Measurements from ENCODE around the gene KMT2B. TPM values are rescaled to one million over a fixed set of nuclear protein-coding genes. Genes with fewer than 3 reads are reported as not detected.

Gene KMT2B
- total and polyA plus RNA-seq, 4 donors, result 8.2 to 42.2 (median 28.5) TPM

DNA sequence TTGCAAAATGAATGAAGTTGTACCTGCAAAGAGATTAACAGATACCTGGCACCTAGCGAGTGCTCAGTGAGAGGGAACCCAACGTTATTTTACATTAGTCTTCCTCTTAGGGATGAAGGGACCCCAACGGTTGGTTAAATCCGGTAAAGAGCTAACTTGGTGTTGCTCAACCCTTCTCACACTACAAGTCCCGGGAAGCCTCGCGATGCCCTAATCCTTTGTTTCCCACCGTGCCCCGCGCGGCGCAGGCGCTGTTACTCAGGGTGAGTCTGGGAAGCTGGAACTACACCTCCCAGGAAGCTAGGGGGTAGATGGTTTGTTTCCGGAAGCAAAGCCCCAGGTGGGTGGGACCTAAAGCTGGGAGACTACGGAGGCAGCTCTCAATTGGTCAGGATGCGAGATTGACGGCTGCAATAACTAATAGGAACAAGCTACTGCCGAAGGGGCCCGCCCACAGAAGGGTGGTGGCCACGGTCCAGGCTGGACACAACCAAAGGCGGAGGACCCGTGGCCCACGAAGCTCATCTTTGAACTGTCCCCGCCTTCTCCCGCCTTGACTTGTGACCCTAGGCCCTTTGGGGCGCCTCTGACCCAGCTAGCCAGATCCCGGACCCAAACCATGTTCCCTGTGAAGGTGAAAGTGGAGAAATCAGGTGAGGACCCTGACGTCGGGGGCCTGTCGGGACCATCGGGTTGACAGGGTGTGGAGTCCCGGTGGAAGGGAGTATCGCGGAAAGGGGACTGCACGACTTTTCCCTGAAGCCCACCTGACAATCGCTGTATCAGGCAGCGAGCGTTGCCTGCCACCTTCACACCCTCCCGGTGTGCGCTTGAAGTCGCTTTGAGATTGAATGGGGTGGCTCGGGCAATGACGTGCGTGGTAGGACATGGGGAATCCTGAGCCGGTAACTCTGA, 30.6 kb downstream of the KMT2B start, which contains the start of gene LIN37:
Gene LIN37, plus strand, starts transcription at position 471 of the 915 bp plus-strand sequence. Its CDS starts 149 bp downstream, at position 620.
- peaks cover 41% of the 10 kb centered on the region for H3K36me3 ChIP-seq (ENCODE audit: control insufficient read depth, insufficient read depth, low read length)
- H3K4me1 ChIP-seq (ENCODE audit: control insufficient read depth, insufficient read depth, low read length), result peaks cover 47% of the 10 kb centered on the region
- WGBS (ENCODE audit: insufficient coverage), result under 1% methylated on average over 34 of the region's 45 CpGs
- peak; percentile 98 to 100 (median 100) for DNase-seq (ENCODE audit: low read depth in 4 of 6, low spot score in 6 of 6)
- H3K27ac ChIP-seq (ENCODE audit: low read depth, low read length), result peak within 1 kb of the TSS; percentile 50
- no peaks in the 10 kb centered on the region for H3K9me3 ChIP-seq (ENCODE audit: control insufficient read depth, insufficient read depth, low read length)
- peak within 1 kb of the TSS; percentile 94 for H3K4me3 ChIP-seq (ENCODE audit: low read depth, low read length)
- no peaks in the 10 kb centered on the region for H3K27me3 ChIP-seq (ENCODE audit: control insufficient read depth, insufficient read depth, low read length)

DNA sequence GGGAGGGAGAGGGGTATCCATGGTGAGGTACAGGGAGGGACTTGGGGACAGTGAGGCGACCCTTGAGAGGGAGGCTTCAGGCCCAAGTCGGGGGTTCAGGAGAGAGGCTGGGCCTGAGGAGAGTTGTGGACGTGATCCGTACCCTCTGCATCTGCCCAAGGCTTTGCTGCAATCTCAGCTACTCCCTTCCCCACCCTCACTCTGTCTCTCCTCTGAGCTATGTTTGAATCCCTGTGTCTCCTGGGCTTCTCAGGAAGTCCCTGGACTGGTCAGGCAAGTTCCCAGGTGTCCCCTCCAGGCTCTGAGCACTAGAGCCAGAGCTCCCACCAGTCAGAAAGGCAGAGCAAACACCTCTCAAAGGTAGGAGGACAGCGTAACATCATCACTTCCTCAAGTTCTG, 32.4 kb downstream of the KMT2B start:
- H3K27me3 ChIP-seq (ENCODE audit: control insufficient read depth, insufficient read depth, low read length), result no peaks in the 10 kb centered on the region
- H3K4me3 ChIP-seq (ENCODE audit: low read depth, low read length), result no peak overlapping the region
- H3K9me3 ChIP-seq (ENCODE audit: control insufficient read depth, insufficient read depth, low read length), result no peaks in the 10 kb centered on the region
- no peak overlapping the region for H3K27ac ChIP-seq (ENCODE audit: low read depth, low read length)
- DNase-seq (ENCODE audit: low read depth in 4 of 6, low spot score in 6 of 6), result no peak
- peaks cover 35% of the 10 kb centered on the region for H3K4me1 ChIP-seq (ENCODE audit: control insufficient read depth, insufficient read depth, low read length)
- 92% methylated on average over 5 of the region's 5 CpGs for WGBS (ENCODE audit: insufficient coverage)
- H3K36me3 ChIP-seq (ENCODE audit: control insufficient read depth, insufficient read depth, low read length), result peaks cover 49% of the 10 kb centered on the region

DNA sequence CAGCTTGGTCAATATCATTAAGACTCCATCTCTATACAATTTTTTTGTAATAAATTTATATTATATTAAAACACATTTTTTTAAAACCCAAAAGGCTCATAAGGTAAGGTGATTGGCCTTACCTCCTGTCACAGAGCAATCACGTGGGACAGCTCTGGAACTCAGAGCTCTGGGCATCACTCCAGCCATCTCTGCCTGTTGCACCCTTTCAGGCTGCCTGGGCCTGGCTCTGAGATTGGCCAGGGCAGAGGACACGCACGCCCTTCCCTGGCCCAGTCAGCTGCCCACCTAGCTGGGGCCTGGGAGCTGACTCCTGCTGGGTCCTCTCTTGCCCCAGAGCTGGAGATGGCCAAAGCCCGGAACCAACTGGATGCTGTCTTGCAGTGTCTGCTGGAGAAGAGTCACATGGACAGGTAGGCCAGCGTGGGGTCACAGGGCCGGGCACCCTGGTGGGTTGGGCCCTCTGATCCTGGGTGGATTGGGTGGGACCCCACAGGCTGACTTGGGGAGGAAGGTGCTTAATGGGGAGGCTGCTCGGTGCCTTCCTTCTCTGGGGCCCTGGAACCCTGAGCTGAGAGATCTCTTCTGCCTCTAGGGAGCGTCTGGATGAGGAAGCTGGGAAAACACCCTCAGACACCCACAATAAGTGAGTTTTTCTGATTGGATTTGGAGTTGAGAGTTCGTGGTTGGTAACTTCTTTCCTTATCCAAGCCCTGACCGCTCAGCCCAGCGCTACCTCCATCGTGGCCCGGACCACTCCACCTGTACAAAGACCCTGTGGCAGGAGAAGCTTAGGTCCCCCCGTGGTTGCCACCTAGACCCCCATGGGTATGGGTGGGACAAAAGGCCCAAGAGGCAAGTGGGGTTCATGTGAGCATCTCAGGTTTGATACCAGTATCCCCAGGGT, 34.3 kb downstream of the KMT2B start:
- 97% methylated on average over 11 of the region's 14 CpGs for WGBS (ENCODE audit: insufficient coverage)
- H3K4me1 ChIP-seq (ENCODE audit: control insufficient read depth, insufficient read depth, low read length), result peaks cover 40% of the 10 kb centered on the region

DNA sequence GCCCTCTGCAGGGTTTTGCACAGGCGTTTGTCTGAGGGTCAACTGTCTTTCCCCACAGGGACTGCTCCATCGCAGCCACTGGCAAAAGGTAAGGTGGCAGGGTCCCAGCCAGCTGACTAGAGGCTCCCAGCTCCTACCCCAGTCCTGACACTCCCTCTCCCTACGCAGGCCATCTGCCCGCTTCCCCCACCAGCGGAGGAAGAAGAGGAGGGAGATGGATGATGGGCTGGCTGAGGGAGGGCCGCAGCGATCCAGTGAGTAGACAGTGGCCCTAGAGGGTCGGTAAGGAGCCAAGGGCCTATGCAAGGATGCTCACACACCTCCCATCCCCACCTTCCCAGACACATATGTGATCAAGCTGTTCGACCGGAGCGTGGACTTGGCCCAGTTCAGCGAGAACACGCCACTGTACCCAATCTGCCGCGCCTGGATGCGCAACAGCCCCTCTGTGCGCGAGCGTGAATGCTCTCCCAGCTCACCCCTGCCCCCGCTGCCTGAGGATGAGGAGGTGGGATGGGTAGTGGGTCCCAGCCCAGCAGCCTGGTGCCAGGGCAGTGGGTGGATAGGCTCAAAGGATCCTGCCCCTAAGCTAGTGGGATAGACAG, 35.0 kb downstream of the KMT2B start:
- Histone ChIP-seq H3K4me1 (ENCODE audit: control insufficient read depth, insufficient read depth, low read length) (peaks cover 44% of the 10 kb centered on the region), H3K27ac (ENCODE audit: low read depth, low read length) (no peak overlapping the region), H3K27me3 (ENCODE audit: control insufficient read depth, insufficient read depth, low read length) (no peaks in the 10 kb centered on the region), H3K9me3 (ENCODE audit: control insufficient read depth, insufficient read depth, low read length) (no peaks in the 10 kb centered on the region), H3K4me3 (ENCODE audit: low read depth, low read length) (no peak overlapping the region), H3K36me3 (ENCODE audit: control insufficient read depth, insufficient read depth, low read length) (peaks cover 57% of the 10 kb centered on the region)
- DNase-seq (ENCODE audit: low read depth in 4 of 6, low spot score in 6 of 6), result no peak
- 95% methylated on average over 16 of the region's 20 CpGs for WGBS (ENCODE audit: insufficient coverage)

More for the DNA sequence above, 34.3 kb downstream of the KMT2B start:
- Histone ChIP-seq H3K9me3 (ENCODE audit: control insufficient read depth, insufficient read depth, low read length) (no peaks in the 10 kb centered on the region), H3K27me3 (ENCODE audit: control insufficient read depth, insufficient read depth, low read length) (no peaks in the 10 kb centered on the region), H3K36me3 (ENCODE audit: control insufficient read depth, insufficient read depth, low read length) (peaks cover 60% of the 10 kb centered on the region), H3K4me3 (ENCODE audit: low read depth, low read length) (no peak overlapping the region), H3K27ac (ENCODE audit: low read depth, low read length) (no peak overlapping the region)
- no peak for DNase-seq (ENCODE audit: low read depth in 4 of 6, low spot score in 6 of 6)

DNA sequence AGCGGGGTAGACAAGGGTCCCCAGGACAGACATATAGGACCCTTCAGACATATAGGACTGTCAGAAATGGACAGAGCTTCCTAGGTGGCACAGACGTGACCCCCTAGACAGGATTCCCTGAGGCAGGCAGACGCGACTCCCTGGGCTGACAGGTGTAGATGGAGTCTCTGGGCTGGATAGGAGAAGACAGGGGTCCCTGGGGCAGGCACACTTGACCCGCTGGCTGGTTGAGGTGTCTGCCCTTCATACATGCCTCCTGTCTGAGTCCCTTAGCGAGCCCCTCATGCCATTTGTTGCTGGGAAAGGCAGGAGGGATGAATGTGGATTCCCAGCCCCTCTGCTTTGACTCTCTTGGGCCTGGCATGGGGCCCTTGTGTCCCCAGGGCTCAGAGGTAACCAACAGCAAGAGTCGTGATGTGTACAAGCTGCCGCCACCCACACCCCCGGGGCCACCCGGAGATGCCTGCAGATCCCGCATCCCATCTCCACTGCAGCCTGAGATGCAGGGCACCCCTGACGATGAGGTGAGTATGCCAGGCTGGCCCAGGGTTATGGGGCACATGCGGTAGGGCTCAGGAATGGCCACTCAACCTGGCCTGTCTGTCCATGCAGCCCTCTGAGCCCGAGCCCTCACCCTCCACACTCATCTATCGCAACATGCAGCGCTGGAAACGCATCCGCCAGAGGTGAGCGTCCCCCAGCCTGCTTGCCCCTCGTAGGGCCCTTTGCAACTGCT, 36.0 kb downstream of the KMT2B start:
- DNase-seq (ENCODE audit: low read depth in 4 of 6, low spot score in 6 of 6), result no peak
- no peaks in the 10 kb centered on the region for H3K9me3 ChIP-seq (ENCODE audit: control insufficient read depth, insufficient read depth, low read length)
- peaks cover 57% of the 10 kb centered on the region for H3K36me3 ChIP-seq (ENCODE audit: control insufficient read depth, insufficient read depth, low read length)
- H3K4me3 ChIP-seq (ENCODE audit: low read depth, low read length), result no peak overlapping the region
- no peak overlapping the region for H3K27ac ChIP-seq (ENCODE audit: low read depth, low read length)
- peaks cover 42% of the 10 kb centered on the region for H3K4me1 ChIP-seq (ENCODE audit: control insufficient read depth, insufficient read depth, low read length)
- 95% methylated on average over 20 of the region's 20 CpGs for WGBS (ENCODE audit: insufficient coverage)
- H3K27me3 ChIP-seq (ENCODE audit: control insufficient read depth, insufficient read depth, low read length), result no peaks in the 10 kb centered on the region

DNA sequence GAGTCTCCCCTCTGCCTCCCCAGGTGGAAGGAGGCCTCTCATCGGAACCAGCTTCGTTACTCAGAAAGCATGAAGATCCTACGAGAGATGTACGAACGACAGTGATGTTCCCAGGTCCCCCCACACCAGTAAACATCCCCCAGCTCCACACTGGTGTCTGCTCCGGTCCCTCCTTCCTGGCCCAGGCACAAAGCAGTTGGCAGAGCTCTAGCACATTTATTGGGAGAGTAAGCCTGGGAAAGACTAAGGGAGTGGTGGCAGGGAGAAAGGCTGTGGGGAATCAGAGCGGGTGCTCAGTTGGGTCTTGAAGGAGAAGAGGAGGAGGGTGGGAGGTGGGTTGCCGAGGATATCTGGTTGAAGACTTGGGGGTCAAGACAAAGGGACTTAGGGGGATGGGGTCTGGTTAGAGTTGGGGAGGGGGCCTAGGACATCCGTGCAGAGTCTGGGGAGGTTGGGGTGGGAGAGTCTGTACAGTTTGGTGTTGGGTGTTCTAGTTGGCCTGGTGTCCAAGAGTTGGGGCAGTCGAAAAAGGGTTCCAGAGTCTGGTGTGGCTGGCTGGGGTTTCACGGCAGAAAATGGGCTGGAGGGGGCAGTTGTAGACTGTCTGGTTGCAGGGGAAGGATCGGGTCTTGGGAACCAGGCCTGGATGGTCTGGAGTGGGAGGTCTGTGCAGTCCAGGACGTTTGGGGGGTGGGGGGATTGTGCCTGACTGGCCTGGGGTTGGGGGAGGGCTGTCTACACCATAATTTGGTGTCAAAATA, 36.7 kb downstream of the KMT2B start:
- Histone ChIP-seq H3K36me3 (ENCODE audit: control insufficient read depth, insufficient read depth, low read length) (peaks cover 62% of the 10 kb centered on the region), H3K4me1 (ENCODE audit: control insufficient read depth, insufficient read depth, low read length) (peaks cover 42% of the 10 kb centered on the region), H3K9me3 (ENCODE audit: control insufficient read depth, insufficient read depth, low read length) (no peaks in the 10 kb centered on the region), H3K27me3 (ENCODE audit: control insufficient read depth, insufficient read depth, low read length) (no peaks in the 10 kb centered on the region), H3K27ac (ENCODE audit: low read depth, low read length) (no peak overlapping the region), H3K4me3 (ENCODE audit: low read depth, low read length) (no peak overlapping the region)
- WGBS (ENCODE audit: insufficient coverage), result 86% methylated on average over 12 of the region's 13 CpGs
- DNase-seq (ENCODE audit: low read depth in 4 of 6, low spot score in 6 of 6), result no peak

DNA sequence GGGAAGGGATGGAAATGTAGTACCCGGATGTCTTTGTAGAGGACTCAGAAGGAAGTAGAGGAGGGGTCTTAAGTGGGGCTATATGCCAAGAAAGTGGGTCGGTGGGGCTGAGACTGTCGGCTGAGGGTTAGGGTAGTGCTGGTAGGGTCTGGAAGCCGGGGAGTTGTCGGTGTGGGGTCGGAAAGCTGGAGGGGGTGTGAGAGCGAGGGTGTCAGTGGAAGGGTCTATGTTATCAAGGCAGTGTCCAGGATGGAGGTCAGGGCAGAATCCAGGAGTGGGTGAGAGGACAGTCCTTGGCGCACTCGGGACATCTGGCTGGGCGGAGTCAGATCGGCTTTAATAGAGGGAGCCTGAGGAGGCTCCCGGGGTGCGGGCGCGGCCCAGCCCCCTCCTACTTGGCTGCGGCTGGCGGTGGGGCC, 37.3 kb downstream of the KMT2B start:
- Histone ChIP-seq H3K4me1 (ENCODE audit: control insufficient read depth, insufficient read depth, low read length) (peaks cover 41% of the 10 kb centered on the region), H3K9me3 (ENCODE audit: control insufficient read depth, insufficient read depth, low read length) (no peaks in the 10 kb centered on the region), H3K36me3 (ENCODE audit: control insufficient read depth, insufficient read depth, low read length) (peaks cover 63% of the 10 kb centered on the region), H3K27ac (ENCODE audit: low read depth, low read length) (peak overlapping the region; percentile 25), H3K4me3 (ENCODE audit: low read depth, low read length) (no peak overlapping the region), H3K27me3 (ENCODE audit: control insufficient read depth, insufficient read depth, low read length) (no peaks in the 10 kb centered on the region)
- WGBS (ENCODE audit: insufficient coverage), result 48% methylated on average over 17 of the region's 17 CpGs
- DNase-seq (ENCODE audit: low read depth in 4 of 6, low spot score in 6 of 6), result no peak

DNA sequence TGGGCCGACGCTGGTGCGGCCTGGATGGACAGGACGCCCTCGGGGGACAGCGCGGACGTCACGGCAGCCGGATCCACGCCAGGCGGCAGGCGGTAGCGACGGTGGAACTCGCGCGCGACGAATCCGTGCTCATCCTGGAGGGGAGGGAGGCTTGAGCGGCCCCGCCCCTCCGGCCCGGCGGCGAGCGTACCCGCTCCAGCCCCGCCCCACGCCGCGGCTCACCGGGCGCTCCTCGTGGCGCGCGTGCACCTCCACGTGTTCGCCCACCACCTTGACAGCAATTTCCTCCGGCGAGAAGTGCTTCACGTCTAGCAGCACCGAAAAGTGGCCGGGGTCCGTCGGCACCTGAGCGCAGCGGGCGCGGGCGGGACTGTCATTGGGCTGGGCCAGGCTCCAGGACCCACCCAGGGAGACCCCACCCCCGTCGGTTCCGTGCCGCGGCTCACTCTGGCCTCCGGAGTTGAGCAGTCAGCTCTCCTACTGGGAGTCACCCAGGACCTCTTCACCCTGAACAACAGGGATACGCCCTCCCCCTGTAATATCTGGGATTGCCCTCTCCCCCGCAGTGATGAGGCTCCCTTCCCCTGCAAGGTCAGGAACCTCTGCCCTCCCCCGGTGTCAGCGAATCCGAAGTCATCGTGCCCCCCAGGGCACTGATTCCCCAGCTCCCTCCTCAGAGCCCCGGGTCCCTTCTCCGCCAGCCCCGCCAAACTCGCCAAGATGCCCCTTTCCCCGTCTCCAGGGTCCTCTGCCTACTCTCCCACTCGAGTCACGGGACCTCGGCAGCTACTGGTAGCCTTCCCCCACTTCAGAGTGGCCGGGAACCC, 38.0 kb downstream of the KMT2B start:
- Histone ChIP-seq H3K4me1 (ENCODE audit: control insufficient read depth, insufficient read depth, low read length) (peaks cover 41% of the 10 kb centered on the region), H3K4me3 (ENCODE audit: low read depth, low read length) (peak overlapping the region; percentile 9), H3K27me3 (ENCODE audit: control insufficient read depth, insufficient read depth, low read length) (no peaks in the 10 kb centered on the region)

More for the DNA sequence above, 38.0 kb downstream of the KMT2B start:
- WGBS (ENCODE audit: insufficient coverage), result 30% methylated on average over 73 of the region's 74 CpGs
- Histone ChIP-seq H3K36me3 (ENCODE audit: control insufficient read depth, insufficient read depth, low read length) (peaks cover 60% of the 10 kb centered on the region), H3K9me3 (ENCODE audit: control insufficient read depth, insufficient read depth, low read length) (no peaks in the 10 kb centered on the region), H3K27ac (ENCODE audit: low read depth, low read length) (peak overlapping the region; percentile 97)
- no peak for DNase-seq (ENCODE audit: low read depth in 4 of 6, low spot score in 6 of 6)

Data from spinal cord (tissue), 10 donors.